SKM-1 (cell line): ENCODE results near the gene STARD3.
"Not testable (repeated sequence)": the region's sequence is repeated elsewhere in the genome, so short reads cannot be mapped to it uniquely, and the experiment has no call there.

Experiments used
- DNase-seq: peaks from one replicate; lab custom pipeline; 2025; ENCODE audit not compliant: unreplicated experiment; lab: John Stamatoyannopoulos, UW

STARD3 gene

DNA sequence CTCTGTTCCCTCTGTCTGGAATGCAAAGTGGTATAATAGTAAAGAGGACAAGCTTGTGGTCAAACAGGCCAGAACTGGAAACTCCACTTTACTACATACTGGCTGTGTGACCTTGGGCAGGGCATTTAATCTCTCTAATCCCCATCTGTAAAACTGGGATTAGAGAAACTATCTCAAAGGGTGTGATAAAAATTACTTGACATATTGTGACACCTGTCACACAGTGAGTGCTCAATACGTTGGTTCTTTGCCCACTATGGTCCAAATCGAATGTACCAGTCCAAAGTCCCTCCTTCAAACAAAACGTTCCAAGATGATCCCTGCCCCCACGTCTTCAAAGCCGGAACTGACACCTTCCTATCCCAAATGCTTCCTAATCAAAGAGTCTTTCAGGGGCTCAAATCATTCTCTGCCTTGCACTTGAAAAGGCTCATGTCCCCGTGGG is 50.2 kb downstream of the STARD3 start:
- no peak for DNase-seq

DNA sequence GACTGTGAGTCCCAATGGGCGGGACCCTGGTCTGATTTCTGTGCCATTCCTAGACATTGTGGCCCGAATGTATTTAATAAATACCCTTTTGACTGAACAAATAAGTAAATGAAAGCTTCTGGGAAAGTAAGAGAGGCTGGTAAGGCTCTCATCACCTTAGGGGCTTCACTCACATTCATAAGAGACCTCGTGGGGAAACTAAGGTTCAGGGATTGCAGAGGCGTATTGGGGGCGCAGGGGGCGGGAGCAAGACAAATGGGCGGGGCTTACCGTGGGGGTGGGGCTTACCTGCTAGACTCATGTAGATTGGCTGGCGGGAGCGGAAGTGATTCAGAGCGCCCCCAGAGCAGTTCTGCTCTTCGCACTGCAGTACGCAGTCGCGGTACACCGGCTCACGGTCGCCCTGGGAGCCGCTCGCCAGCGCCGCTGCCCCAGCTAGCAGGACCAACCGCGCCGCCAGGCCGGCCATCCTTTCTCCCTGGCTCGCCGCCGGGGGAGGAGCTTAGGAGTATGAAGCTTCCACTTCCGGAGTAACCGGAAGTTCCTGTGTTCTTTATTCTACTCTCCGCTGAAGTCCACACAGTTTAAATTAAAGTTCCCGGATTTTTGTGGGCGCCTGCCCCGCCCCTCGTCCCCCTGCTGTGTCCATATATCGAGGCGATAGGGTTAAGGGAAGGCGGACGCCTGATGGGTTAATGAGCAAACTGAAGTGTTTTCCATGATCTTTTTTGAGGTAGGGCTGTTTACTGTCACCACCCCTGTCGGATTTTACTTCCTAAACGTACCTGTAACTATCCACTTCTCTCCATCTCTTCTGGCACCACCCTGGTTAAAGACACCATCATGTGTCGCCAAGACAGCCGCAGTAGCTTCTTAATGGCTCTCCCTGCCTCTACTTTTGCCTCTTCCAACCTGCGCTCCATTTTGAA is 50.9 kb downstream of the STARD3 start, which contains the start of gene PGAP3:
TSS of gene PGAP3 (minus strand) at position 512 of the 929 bp plus-strand sequence. CDS start at position 469, 43 bp downstream.
- peak; percentile 76 for DNase-seq

DNA sequence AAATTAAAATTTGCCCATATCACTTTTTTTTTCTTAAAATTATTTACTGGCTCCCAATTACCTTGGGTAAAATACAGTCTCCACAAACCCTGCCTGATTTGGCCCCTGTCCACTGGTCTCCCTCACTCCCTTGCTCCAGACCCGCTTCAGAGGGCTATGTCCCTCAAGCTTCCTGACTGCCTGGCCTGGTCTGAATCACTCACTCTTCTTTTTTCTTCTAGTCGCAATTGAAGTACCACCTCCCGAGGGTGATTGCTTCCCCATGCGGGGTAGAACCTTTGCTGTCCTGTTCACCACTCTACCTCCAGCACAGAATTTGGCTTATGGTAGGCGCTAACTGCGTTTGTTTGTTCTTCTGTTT is 51.5 kb downstream of the STARD3 start:
- no peak for DNase-seq

DNA sequence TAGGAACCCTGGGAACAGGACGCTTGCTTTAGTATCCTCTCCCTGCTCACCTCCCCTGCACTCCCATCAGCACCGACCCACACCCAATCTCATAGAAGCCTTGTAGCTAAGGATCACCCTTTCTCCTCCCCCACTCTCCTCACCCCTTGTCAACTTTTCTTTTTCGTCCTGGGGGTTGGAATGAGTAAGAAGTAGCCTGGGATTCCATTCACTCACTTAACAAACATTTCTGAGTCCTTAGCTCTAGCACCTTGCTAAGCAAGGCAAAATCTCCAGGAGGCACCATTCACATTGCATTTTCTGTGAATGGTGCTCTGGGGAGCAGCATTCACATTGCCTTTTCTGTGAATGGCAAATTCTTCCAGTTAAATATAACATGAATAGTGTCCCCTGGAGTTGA is 52.0 kb downstream of the STARD3 start:
- no peak for DNase-seq

DNA sequence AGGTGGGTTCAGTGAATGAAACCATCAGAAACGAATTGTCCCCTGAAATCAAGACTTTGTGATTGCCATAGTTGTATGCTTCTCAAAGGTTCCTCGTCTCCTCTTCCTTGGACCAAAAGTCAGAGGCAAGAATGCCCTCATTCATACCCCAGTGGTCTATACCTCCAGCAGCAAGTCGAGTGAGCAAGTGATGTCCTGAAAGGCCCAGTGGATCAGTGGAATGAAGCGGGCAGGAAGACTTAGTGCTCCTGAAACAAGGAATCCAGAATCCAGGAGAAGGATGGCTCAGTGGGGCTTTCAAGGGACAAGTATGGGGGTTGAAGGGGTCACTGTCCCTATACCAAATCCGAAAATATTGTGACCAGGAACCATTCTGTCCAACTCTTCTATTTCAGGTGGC is 57.6 kb downstream of the STARD3 start:
- DNase-seq = no peak

DNA sequence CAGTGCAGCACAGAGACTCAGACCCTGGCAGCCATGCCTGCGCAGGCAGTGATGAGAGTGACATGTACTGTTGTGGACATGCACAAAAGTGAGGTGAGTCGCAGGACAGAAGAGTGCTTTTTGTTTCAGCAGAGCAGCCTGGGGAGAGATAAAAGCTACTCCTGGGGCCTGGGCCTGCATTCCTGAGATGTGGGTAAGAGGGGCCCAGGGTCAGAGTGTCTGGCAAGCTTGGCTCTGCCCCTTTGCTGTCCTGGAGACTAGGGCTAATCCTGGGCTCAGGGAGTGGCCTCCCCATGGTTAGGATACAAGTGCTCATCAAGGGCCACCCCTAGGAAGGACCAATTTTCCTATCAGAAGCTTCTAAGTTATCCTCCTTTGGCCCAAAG is 58.1 kb downstream of the STARD3 start:
- no peak for DNase-seq

DNA sequence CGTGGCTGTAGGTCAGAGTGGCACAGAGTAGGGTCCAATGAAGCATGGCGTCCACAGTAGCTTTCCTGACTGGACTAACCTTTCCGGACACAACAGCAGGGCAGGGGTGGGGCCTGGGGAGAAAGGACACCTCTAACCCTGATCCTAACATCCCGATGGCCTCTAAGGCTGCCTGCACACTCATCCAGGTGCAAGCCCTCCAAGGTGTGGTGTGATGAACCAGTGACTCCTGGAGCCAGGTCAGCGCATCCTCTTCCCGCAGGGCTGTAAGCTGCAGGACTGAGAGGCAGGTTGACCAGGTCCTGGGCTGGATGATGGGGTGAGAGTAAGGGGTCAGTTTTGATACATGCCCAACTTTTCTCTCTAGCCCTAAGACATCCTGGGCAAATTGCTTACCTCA is 59.8 kb downstream of the STARD3 start:
- DNase-seq = no peak

DNA sequence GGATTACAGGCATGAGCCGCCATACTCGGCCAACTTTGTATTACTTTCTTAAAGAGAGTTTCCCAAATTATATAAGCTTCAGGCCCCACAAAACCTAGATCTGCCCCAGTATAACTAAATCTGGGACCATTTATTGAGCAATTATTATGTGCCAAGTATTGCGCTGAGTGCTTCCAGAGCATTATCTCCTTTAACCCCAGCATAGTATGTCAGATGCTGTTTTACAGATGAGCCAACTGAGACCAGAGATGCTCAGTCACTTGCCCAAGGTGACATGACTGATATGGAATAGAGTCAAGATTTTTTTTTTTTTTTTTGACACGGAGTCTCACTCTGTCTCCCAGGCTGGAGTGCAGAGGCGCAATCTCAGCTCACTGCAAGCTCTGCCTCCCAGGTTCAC is 61.0 kb downstream of the STARD3 start:
- DNase-seq = no peak

DNA sequence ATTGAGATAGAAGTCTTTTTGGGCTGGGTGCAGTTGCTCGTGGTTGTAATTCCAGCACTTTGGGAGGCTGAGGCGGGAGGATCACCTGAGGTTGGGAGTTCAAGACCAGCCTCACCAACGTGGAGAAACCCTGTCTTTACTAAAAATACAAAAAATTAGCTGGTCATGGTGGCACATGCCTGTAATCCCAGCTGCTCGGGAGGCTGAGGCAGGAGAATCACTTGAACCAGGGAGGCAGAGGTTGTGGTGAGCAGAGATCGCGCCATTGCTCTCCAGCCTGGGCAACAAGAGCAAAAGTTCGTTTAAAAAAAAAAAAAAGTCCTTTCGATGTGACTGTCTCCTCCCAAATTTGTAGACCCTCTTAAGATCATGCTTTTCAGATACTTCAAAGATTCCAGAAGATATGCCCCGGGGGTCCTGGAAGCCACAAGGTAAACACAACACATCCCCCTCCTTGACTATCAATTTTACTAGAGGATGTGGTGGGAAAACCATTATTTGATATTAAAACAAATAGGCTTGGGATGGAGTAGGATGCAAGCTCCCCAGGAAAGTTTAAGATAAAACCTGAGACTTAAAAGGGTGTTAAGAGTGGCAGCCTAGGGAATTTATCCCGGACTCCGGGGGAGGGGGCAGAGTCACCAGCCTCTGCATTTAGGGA is 62.3 kb downstream of the STARD3 start:
- not testable (repeated sequence) for DNase-seq

DNA sequence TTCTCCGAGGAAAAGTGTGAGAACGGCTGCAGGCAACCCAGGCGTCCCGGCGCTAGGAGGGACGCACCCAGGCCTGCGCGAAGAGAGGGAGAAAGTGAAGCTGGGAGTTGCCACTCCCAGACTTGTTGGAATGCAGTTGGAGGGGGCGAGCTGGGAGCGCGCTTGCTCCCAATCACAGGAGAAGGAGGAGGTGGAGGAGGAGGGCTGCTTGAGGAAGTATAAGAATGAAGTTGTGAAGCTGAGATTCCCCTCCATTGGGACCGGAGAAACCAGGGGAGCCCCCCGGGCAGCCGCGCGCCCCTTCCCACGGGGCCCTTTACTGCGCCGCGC is 62.8 kb downstream of the STARD3 start, which contains the start of gene ERBB2:
TSS of gene ERBB2 (plus strand) at position 247 of the 330 bp plus-strand sequence. CDS start 175 bp downstream, outside the sequence.
- no peak for DNase-seq

DNA sequence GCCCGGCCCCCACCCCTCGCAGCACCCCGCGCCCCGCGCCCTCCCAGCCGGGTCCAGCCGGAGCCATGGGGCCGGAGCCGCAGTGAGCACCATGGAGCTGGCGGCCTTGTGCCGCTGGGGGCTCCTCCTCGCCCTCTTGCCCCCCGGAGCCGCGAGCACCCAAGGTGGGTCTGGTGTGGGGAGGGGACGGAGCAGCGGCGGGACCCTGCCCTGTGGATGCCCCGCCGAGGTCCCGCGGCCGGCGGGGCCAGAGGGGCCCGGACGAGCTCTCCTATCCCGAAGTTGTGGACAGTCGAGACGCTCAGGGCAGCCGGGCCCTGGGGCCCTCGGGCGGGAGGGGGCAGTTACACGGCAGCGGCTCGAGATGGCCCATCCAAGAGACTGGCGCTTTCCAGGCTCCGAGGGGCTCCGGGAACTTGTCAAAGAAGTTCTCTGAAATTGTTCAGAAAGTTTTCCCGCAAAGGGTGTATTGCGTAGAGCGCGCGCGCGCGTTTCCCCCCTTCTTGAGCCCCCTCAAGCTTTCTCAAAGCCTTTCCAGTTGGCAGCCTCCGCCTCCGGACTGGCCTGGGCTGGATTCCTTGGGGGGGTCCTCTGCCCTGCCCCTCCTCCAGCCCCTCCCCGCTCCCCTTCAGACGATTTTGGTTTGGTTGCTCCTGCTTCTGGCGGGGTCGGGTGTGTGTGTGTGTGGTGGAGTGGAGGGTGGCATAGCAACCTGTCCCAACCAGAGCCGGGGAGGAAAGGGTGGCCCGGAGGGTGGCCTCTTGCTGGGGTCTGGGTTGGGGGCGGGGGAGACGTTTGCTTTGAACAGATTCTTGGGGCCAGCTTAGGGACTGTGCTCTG is 63.4 kb downstream of the STARD3 start:
- no peak for DNase-seq

DNA sequence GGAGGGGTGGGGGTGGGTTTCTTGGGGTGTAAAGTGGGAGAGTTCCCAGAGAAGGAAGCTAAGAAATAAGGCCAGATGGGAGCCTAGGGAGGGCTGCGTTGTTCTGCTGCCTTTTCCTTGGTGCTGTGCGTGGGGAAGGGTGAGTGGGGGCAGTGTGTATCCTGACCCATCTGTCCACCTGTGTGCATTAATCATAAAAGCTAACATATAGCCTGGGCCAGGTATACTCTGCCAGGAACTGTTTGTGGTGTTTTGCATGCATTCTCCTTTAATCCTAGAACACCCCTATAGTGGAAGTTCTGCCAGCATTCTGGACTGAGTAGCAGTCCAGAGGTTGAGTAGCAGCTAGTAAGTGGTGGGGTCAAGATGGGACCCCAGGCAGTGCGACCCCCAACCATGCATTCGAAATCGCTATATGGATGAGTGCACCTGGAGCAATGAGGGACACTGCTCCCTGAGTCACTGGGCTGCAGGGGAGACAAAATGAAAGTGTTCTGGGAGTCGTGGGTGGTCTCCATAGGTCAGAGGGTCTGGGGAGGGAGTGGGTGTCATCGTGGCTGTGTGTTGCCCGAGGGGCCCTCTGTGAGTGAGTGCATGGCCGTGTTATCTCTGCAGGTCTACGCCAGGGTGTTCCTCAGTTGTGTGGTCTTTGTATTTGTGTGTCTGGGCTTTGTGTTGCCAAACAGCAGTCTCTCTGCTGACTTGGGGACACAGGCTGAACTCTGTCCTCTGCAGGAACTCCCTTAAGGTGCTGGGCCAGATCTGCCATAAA is 64.3 kb downstream of the STARD3 start:
- no peak for DNase-seq

DNA sequence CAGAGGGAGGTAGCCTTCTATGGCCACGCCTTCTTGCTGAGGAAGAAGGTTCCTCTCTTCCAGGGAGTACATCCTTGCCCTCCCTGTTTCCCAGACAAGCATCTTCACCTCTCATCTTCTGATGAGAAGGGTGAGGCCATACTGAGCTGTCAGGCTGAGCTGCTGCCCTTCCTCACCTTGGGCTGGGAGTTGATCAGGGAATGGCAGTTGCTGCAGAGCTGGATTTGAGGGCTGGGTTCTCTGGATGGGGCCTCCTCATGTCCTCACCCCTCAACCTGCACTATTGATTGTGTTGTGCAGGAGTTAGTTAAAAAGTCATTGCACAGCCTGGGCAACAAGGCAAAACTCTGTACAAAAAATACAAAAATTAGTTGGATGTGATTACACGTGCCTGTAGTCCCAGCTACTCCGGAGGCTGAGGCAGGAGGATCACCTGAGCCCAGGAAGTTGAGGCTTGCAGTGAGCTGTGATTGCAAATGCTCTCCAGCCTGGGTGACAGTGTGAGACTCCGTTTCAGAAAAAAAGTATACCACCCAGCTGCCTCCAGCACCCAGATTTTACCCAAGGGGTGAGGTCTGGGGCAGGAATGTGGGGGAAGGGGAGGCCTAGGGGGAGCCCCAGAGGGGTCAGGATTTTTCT is 65.0 kb downstream of the STARD3 start:
- no peak for DNase-seq

DNA sequence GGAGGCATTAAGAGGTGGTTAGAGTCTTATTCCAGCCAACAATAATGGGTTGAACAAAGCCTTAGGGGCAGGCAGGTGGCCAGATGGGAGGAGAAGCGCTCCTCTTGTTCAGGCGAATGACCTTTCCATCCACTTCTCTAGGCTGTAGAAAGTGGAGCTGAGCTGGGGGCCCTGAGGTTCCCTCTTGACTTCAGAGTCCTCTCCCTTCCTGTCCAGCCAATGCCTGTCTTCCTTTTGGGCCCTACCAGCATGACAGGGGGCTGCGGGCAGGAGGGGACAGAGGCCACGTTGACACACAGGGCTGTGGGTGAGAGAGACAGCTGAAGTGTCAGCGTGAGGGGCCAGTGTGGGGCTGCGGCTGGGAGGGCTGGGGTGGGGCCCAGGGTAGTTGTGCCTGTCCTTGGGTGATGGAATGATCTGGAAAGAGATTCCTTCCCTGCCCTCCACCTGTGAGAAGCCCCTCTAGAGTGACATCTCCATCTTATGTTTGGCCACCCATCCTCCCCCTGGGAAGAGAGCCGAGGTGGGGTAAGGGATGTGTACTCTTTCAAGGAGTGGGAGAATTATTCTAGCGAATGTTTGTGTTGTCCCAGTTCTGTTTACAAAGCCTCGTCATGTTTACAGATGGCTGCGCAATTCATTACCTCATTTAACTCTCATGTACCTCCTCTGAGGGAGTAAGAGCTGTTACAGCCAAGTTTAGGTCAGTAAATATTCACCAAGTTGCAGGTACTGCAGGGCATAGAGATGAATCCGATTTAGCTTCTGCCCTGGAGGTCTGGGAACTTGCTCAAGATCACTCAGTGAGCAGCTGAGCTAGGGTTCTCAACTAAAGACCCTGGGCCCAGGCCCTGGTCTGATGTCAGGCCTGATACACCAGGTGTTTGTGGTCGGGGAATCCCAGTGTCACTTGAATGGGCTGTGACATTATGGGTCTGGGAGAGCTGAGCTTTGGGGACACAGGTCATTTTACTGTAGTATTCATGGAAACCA is 66.3 kb downstream of the STARD3 start:
- no peak for DNase-seq

DNA sequence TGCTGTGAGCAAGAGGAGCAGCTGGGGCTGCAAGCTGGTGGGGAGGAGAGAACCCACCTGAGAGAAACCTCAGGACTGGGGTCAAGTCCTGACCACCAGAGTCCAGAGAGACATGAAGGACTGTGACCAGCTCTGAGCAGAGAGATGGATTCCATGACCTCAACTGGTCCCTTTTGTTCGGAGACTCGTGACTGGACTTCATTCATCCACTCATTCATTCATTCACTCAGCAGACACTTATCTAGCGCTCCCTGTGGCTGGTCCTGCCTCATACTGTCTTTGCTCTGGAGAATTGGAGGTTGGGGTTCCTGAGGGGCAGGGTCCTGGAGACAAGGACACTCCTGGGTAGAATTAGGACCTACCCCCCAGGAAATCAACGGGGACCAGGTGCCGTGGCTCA is 67.0 kb downstream of the STARD3 start:
- no peak for DNase-seq

DNA sequence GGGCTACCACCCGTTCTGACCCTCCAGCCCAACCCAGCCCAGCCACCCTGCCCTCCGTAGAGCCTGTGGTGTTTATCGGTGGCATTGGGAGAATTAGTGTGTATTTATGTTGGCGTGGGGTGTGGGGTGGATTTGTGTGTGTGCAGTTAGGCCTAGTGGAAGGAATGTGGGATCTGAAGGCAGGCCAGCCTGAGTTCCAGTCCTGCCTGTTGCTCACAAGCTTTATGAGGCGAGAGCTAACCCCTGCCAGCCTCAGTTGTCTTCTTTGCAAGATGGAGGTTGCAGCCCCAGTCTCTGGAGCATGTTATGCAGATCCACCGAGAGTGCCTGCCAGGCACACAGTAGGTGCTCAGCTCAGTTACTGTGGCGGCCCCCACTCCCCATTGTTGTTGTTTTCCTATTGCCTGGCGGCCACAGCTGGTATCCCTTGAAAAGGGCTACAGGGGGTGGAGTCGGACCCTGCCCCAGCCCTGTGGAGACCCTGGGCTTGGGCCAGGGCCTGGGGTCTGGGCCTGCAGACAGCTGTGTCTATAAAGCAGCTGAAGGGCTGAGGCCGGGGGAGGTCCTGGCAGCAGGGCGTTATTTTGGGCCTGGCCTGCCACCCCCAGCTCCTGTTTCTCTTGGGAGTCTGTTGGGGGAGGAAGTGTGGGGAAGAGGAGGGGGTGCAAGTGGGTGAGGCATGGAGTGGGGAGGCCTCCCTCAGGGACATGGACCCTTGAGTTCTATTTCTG is 68.0 kb downstream of the STARD3 start:
- no peak for DNase-seq

DNA sequence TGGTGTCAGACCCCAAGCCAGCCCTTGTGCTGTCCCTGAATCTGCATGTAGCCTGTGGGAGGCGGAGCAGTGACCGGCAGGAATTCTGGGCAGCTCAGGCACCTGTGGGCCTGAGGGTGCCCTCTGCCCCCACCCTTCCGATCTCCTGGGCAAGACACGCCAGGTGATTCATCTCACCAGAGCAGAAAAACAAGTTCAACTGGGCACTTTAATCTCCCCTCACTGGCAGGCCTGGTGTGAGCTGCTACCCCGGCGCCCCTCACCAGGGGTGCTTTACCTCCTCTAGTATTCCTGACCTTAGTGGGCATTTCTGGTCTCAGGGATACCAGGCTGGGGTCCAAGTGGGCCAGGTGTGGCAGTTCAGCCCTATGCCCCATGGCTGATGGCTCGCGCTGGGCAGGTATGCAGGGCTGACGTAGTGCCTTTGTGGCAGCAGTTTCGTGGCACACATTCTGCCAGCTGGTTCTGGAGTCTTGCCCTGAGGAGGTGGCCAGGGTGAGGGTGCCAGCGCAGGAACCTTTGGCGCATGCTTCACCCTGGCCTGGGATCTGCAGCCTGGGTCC is 68.9 kb downstream of the STARD3 start:
- no peak for DNase-seq

DNA sequence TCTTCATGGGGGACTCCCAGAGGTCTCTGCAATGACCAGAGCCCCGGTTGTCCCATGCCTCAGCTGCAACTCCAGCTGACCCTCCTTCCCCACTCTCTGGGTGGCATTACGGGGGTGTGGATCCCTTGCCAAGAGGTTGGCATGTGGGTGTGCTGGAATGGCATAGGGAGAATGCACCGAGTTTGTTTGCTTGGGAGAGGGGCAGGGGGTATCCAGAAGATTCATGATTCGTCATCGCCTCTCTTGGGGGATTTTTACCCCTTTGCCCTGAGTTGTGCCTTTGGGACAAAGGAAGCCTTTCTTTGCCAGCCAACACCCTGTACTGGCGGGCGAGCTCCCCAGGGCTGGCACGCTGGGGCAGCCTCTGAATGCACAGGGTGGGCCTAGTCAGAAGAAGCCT is 69.4 kb downstream of the STARD3 start:
- DNase-seq = no peak
